Upper lobe of left lung (tissue), 4 donors: ENCODE data around the gene NF1.

Source experiments
- EP300 ChIP-seq, 4 donors: sonication (generic); formaldehyde crosslinking; IDR thresholded peaks; one replicate each; pipeline ENCODE4 v1.5.1; 2017; ENCODE audit warnings: antibody characterized with exemption in 4 of 4, control low read depth in 2 of 4
- POLR2AphosphoS5 ChIP-seq, 2 donors: sonication (generic); formaldehyde crosslinking; IDR thresholded peaks; one replicate each; pipeline ENCODE4 v1.5.1; 2017; ENCODE audit warnings: antibody characterized with exemption in 2 of 2
- TF ChIP-seq, protein P1 (sequence below), 6 experiments: fragments of 450-650 bp in 4 of 6; fragments of 200-600 bp in 2 of 6; sonication (generic) in 2 of 6; IDR thresholded peaks; one replicate each; pipeline ENCODE4 v1.5.1; 2016 to 2019; ENCODE audit warnings: antibody characterized with exemption in 6 of 6

- TF ChIP-seq, protein P1, sequence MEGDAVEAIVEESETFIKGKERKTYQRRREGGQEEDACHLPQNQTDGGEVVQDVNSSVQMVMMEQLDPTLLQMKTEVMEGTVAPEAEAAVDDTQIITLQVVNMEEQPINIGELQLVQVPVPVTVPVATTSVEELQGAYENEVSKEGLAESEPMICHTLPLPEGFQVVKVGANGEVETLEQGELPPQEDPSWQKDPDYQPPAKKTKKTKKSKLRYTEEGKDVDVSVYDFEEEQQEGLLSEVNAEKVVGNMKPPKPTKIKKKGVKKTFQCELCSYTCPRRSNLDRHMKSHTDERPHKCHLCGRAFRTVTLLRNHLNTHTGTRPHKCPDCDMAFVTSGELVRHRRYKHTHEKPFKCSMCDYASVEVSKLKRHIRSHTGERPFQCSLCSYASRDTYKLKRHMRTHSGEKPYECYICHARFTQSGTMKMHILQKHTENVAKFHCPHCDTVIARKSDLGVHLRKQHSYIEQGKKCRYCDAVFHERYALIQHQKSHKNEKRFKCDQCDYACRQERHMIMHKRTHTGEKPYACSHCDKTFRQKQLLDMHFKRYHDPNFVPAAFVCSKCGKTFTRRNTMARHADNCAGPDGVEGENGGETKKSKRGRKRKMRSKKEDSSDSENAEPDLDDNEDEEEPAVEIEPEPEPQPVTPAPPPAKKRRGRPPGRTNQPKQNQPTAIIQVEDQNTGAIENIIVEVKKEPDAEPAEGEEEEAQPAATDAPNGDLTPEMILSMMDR (IDR thresholded peaks at IDR 0.05) = no peak
- TF ChIP-seq POLR2AphosphoS5 (IDR thresholded peaks at IDR 0.05) (no peak), EP300 (IDR thresholded peaks at IDR 0.05) (no peak)
Measured at GRCh38 chr17:31413081-31413799, 318.5 kb downstream of the NF1 start.
